IMR-90 (cell line): ENCODE results near the gene CLCN6. TPM values are rescaled to one million over a fixed set of nuclear protein-coding genes. Genes with fewer than 3 reads are reported as not detected.

ENCODE experiments used
- ATAC-seq: fragments of 200-7000 bp; cut with Tn5 transposase; 2 replicates; pipeline ENCODE4 v1.9.1; 2020; ENCODE audit warnings: low read depth, mild to moderate bottlenecking, moderate library complexity
- BruUV-seq: library from RNA; stranded (reverse); fragments of 400-500 nt; replicated peaks from 2 replicates; lab custom pipeline; 2021; lab: Mats Ljungman, UMichigan
- CTCF ChIA-PET: fragments of 300-600 bp; formaldehyde crosslinking; extraction: SDS; loops from one replicate; lab custom pipeline; 2021; ENCODE audit warnings: antibody characterized with exemption; lab: Yijun Ruan, JAX
- POLR2A ChIA-PET: fragments of 300-600 bp; sonication (Branson Sonifier 250); formaldehyde crosslinking; loops from one replicate; lab custom pipeline; 2022; ENCODE audit warnings: antibody characterized with exemption; ENCODE audit not compliant: unreplicated experiment; lab: Charles Lee
- DNase-seq: peaks from one replicate; pipeline ENCODE4 v3.0.0; 2013
- H2AFZ ChIP-seq: replicated peaks from 2 replicates; pipeline ENCODE3; 2013; ENCODE audit warnings: low read length, mild to moderate bottlenecking; ENCODE audit not compliant: poor library complexity
- H2AK5ac ChIP-seq: 2 replicates; pipeline ENCODE4 v1.6.1; 2013; ENCODE audit warnings: low read depth, low read length, inconsistent platforms
- H2AK9ac ChIP-seq: replicated peaks from 2 replicates; pipeline ENCODE3; 2013; ENCODE audit warnings: mild to moderate bottlenecking, low read depth, low read length, moderate library complexity; ENCODE audit not compliant: poor library complexity
- H2BK120ac ChIP-seq: 2 replicates; pipeline ENCODE4 v1.6.1; 2013; ENCODE audit warnings: low read depth, low read length, inconsistent platforms
- H2BK15ac ChIP-seq: 3 replicates; pipeline ENCODE4 v1.6.1; 2013; ENCODE audit warnings: low read depth, low read length, inconsistent platforms
- H2BK20ac ChIP-seq: 2 replicates; pipeline ENCODE4 v1.6.1; 2013; ENCODE audit warnings: low read depth, mild to moderate bottlenecking, inconsistent platforms, low read length, moderate library complexity
- H2BK5ac ChIP-seq: 2 replicates; pipeline ENCODE4 v1.6.1; 2013; ENCODE audit warnings: mild to moderate bottlenecking, low read depth, low read length, inconsistent platforms; ENCODE audit not compliant: poor library complexity, severe bottlenecking
- H3K14ac ChIP-seq: replicated peaks from 2 replicates; pipeline ENCODE4 v1.6.1; 2013; ENCODE audit warnings: low read depth, low read length, inconsistent platforms
- H3K18ac ChIP-seq: 2 replicates; pipeline ENCODE4 v1.6.1; 2013; ENCODE audit warnings: low read depth, low read length, control low read depth
- H3K23ac ChIP-seq: 2 replicates; pipeline ENCODE4 v1.6.1; 2013; ENCODE audit warnings: low read depth, low read length, inconsistent platforms
- H3K27ac ChIP-seq: 2 replicates; pipeline ENCODE4 v1.5.1; 2013; ENCODE audit warnings: mild to moderate bottlenecking, control low read depth, low read length; ENCODE audit not compliant: insufficient read depth
- H3K27me3 ChIP-seq: 2 replicates; pipeline ENCODE4 v1.6.1; 2013; ENCODE audit warnings: low read length; ENCODE audit not compliant: control insufficient read depth, insufficient read depth
- H3K36me3 ChIP-seq: 2 replicates; pipeline ENCODE4 v1.6.1; 2013; ENCODE audit warnings: low read length, mixed read lengths; ENCODE audit not compliant: control insufficient read depth, insufficient read depth
- H3K4ac ChIP-seq: 2 replicates; pipeline ENCODE4 v1.6.1; 2013; ENCODE audit warnings: low read depth, low read length, inconsistent platforms
- H3K4me1 ChIP-seq: 2 replicates; pipeline ENCODE4 v1.6.1; 2013; ENCODE audit warnings: low read length, mixed read lengths; ENCODE audit not compliant: control insufficient read depth, insufficient read depth
- H3K4me2 ChIP-seq: 2 replicates; pipeline ENCODE4 v1.6.1; 2013; ENCODE audit warnings: low read depth, mild to moderate bottlenecking, control low read depth, low read length, moderate library complexity
- H3K4me3 ChIP-seq: 2 replicates; pipeline ENCODE4 v1.5.1; 2013; ENCODE audit warnings: low read depth, mild to moderate bottlenecking, control low read depth, low read length, moderate library complexity; ENCODE audit not compliant: insufficient read depth
- H3K56ac ChIP-seq: 2 replicates; pipeline ENCODE4 v1.6.1; 2013; ENCODE audit warnings: low read length, inconsistent platforms; ENCODE audit not compliant: insufficient read depth; ENCODE audit errors: extremely low read depth
- H3K79me1 ChIP-seq, 2 experiments: 2 replicates each; pipeline ENCODE4 v1.6.1; 2013; ENCODE audit warnings: low read length in 2 of 2, inconsistent platforms in 1 of 2, low read depth in 1 of 2
- H3K9ac ChIP-seq: 2 replicates; pipeline ENCODE4 v1.6.1; 2013; ENCODE audit warnings: low read depth, low read length, control low read depth
- H3K9me1 ChIP-seq: 2 replicates; pipeline ENCODE4 v1.6.1; 2013; ENCODE audit warnings: low read length, inconsistent platforms; ENCODE audit not compliant: insufficient read depth
- H3K9me3 ChIP-seq: 2 replicates; pipeline ENCODE4 v1.6.1; 2013; ENCODE audit warnings: low read length; ENCODE audit not compliant: control insufficient read depth, insufficient read depth
- H4K20me1 ChIP-seq: 2 replicates; pipeline ENCODE4 v1.6.1; 2013; ENCODE audit warnings: low read length, inconsistent platforms; ENCODE audit not compliant: insufficient read depth
- H4K5ac ChIP-seq: 2 replicates; pipeline ENCODE4 v1.6.1; 2013; ENCODE audit warnings: mild to moderate bottlenecking, low read depth, low read length, control low read depth
- H4K8ac ChIP-seq, 2 experiments: 2 replicates each; pipeline ENCODE4 v1.6.1; 2013; ENCODE audit warnings: low read depth in 2 of 2, low read length in 2 of 2, control low read depth in 1 of 2, inconsistent platforms in 1 of 2
- H4K91ac ChIP-seq: 2 replicates; pipeline ENCODE4 v1.6.1; 2013; ENCODE audit warnings: low read depth, low read length, inconsistent platforms; ENCODE audit not compliant: insufficient read depth
- BHLHE40 ChIP-seq: fragments of 150-350 bp; IDR thresholded peaks from 2 replicates; pipeline ENCODE4 v1.6.1; 2016; ENCODE audit warnings: mild to moderate bottlenecking, low read depth, low read length
- CEBPB ChIP-seq: IDR thresholded peaks from 2 replicates; pipeline ENCODE4 v1.6.1; 2012; ENCODE audit warnings: low read depth, low read length, improper control_type of control experiment
- MAFK ChIP-seq: IDR thresholded peaks from 2 replicates; pipeline ENCODE4 v1.6.1; 2012; ENCODE audit warnings: low read depth, low read length, improper control_type of control experiment
- POLR2A ChIP-seq: IDR thresholded peaks from 2 replicates; pipeline ENCODE4 v1.6.1; 2012; ENCODE audit warnings: mild to moderate bottlenecking, low read depth, low read length
- RCOR1 ChIP-seq: IDR thresholded peaks from 2 replicates; pipeline ENCODE4 v1.6.1; 2012; ENCODE audit warnings: mild to moderate bottlenecking, low read length, improper control_type of control experiment; ENCODE audit not compliant: insufficient replicate concordance
- RFX5 ChIP-seq: IDR thresholded peaks from 2 replicates; pipeline ENCODE4 v1.8.0; 2012; ENCODE audit warnings: low read depth, mild to moderate bottlenecking, low read length, moderate library complexity
- SMC3 ChIP-seq: fragments of 150-350 bp; IDR thresholded peaks from 2 replicates; pipeline ENCODE4 v1.6.1; 2016; ENCODE audit warnings: low read depth, mild to moderate bottlenecking, antibody characterized with exemption, low read length, moderate library complexity
- USF2 ChIP-seq: fragments of 150-350 bp; IDR thresholded peaks from 2 replicates; pipeline ENCODE4 v1.6.1; 2017; ENCODE audit warnings: mild to moderate bottlenecking, antibody characterized with exemption, low read length, low read depth
- WGBS, 2 experiments: methylation state at CpG; one replicate each; pipeline versions ENCODE4 v1.1.5 to v1.1.7; 2013; ENCODE audit warnings: missing lambda C conversion rate in 2 of 2; ENCODE audit not compliant: insufficient read length in 1 of 2; ENCODE audit errors: extremely low coverage in 2 of 2; 5-methylcytosine and 5-hydroxymethylcytosine counted together
- dilution Hi-C: fragments of 300-500 bp; cut with HindIII; formaldehyde crosslinking; loops from one replicate; pipeline ENCODE4 v1.14.3; 2018; ENCODE audit warnings: low sequenced_read_pairs; ENCODE audit not compliant: unreplicated experiment
- in situ Hi-C: fragments of 300-500 bp; cut with MboI; formaldehyde crosslinking; loops from 3 replicates; pipeline ENCODE4 v1.14.3; 2019; ENCODE audit warnings: low sequenced_read_pairs, inconsistent platforms, mixed read lengths
- intact Hi-C: fragments of 100-400 bp; cut with micrococcal nuclease; formaldehyde crosslinking; loops from 2 replicates; pipeline ENCODE4 v1.10.0; 2022
- polyA plus RNA-seq, 3 experiments: library from polyadenylated mRNA; depleted of rRNA; stranded (reverse); fragments of >200 nt; gene quantifications; 2 replicates each; pipeline ENCODE4 v1.2.3, GENCODE V29; 2012; ENCODE audit warnings: low replicate concordance in 1 of 3
- total RNA-seq: library from RNA; depleted of rRNA; stranded (reverse); fragments of >200 nt; gene quantifications from 2 replicates; pipeline ENCODE4 v1.2.3, GENCODE V29; 2012
- TF ChIP-seq, protein P1 (sequence below): conservative IDR thresholded peaks from 2 replicates; pipeline ENCODE4 v1.5.1; 2012; ENCODE audit warnings: mild to moderate bottlenecking, low read depth, low read length, improper control_type of control experiment
- TF ChIP-seq, protein P2 (sequence below): fragments of 150-350 bp; IDR thresholded peaks from 2 replicates; pipeline ENCODE4 v1.6.1; 2016; ENCODE audit warnings: low read depth, mild to moderate bottlenecking, low read length, moderate library complexity, borderline replicate concordance

Gene CLCN6
- total and polyA plus RNA-seq, 2 of the 4 experiments (the other 2 are of a cell fraction), result 4.1 to 10.6 TPM

- H2AFZ ChIP-seq, result peak overlapping the region; percentile 98
- peak overlapping the region; percentile 92 for H3K27ac ChIP-seq
- peak overlapping the region; percentile 35 for H2BK20ac ChIP-seq
- peak overlapping the region; percentile 82 for H3K9ac ChIP-seq
- no TSS peak for BruUV-seq
- no peak for TF ChIP-seq USF2
- TF ChIP-seq MAFK, result no peak
- no peak for TF ChIP-seq RFX5
- TF ChIP-seq CEBPB, result no peak
- TF ChIP-seq SMC3, result no peak
- TF ChIP-seq, protein P1, sequence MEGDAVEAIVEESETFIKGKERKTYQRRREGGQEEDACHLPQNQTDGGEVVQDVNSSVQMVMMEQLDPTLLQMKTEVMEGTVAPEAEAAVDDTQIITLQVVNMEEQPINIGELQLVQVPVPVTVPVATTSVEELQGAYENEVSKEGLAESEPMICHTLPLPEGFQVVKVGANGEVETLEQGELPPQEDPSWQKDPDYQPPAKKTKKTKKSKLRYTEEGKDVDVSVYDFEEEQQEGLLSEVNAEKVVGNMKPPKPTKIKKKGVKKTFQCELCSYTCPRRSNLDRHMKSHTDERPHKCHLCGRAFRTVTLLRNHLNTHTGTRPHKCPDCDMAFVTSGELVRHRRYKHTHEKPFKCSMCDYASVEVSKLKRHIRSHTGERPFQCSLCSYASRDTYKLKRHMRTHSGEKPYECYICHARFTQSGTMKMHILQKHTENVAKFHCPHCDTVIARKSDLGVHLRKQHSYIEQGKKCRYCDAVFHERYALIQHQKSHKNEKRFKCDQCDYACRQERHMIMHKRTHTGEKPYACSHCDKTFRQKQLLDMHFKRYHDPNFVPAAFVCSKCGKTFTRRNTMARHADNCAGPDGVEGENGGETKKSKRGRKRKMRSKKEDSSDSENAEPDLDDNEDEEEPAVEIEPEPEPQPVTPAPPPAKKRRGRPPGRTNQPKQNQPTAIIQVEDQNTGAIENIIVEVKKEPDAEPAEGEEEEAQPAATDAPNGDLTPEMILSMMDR, result no peak
- TF ChIP-seq RCOR1, result no peak
- TF ChIP-seq BHLHE40, result no peak
- no peak for TF ChIP-seq POLR2A
- TF ChIP-seq, protein P2, sequence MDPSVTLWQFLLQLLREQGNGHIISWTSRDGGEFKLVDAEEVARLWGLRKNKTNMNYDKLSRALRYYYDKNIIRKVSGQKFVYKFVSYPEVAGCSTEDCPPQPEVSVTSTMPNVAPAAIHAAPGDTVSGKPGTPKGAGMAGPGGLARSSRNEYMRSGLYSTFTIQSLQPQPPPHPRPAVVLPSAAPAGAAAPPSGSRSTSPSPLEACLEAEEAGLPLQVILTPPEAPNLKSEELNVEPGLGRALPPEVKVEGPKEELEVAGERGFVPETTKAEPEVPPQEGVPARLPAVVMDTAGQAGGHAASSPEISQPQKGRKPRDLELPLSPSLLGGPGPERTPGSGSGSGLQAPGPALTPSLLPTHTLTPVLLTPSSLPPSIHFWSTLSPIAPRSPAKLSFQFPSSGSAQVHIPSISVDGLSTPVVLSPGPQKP, result no peak
- H2BK120ac ChIP-seq, result peak overlapping the region; percentile 78
- H3K23ac ChIP-seq, result peak overlapping the region; percentile 91
- H3K9me3 ChIP-seq, result no peaks in the 10 kb centered on the region
- ChIA-PET POLR2A (no interaction called here), CTCF (no interaction called here)
- intact Hi-C loops, result loop anchor here (5.0 kb wide), 1 partner anchor 123 kb away; the partner anchor contains the start of gene MAD2L2
- peak overlapping the region; percentile 98 for H2AK9ac ChIP-seq
- DNase-seq, result peak; percentile 56
- peaks cover 16% of the 10 kb centered on the region for H3K36me3 ChIP-seq
- in situ Hi-C loops, result no loop called here
- H3K4me1 ChIP-seq, result peaks cover 13% of the 10 kb centered on the region
- peak overlapping the region; percentile 88 for H4K91ac ChIP-seq
- 4% methylated on average over 5 of the region's 17 CpGs; no CpG with 5 or more reads in 1 of the 2 experiments for WGBS, 2 experiments
- H4K8ac ChIP-seq, result peak overlapping the region; percentile 91 to 92
- dilution Hi-C loops, result no loop called here
- peaks cover 12 to 69% of the 10 kb centered on the region in 2 experiments; a peak in 3 of 4 replicates for H3K79me1 ChIP-seq
- peak overlapping the region; percentile 59 for H2AK5ac ChIP-seq
- peak overlapping the region; percentile 45; the same call in 1 of the 2 replicates for H3K56ac ChIP-seq
- peak overlapping the region; percentile 94 for H3K4ac ChIP-seq
- peaks cover 3% of the 10 kb centered on the region; the same call in 1 of the 2 replicates for H3K9me1 ChIP-seq
- H4K20me1 ChIP-seq, result no peaks in the 10 kb centered on the region; the same call in 1 of the 2 replicates
- peak overlapping the region; percentile 45 for H4K5ac ChIP-seq
- peak overlapping the region; percentile 90 for H2BK5ac ChIP-seq
- H3K4me2 ChIP-seq, result peak overlapping the region; percentile 93
- no peaks in the 10 kb centered on the region for H3K27me3 ChIP-seq
- H3K18ac ChIP-seq, result peak overlapping the region; percentile 43
- peak overlapping the region; percentile 58 for H3K4me3 ChIP-seq
- ATAC-seq, result no peak
- peak overlapping the region; percentile 86 for H3K14ac ChIP-seq
- H2BK15ac ChIP-seq, result peak overlapping the region; percentile 27; the same call in 2 of the 3 replicates
Measured at GRCh38 chr1:11804666-11805421, 1.1 kb upstream of the CLCN6 start.
